ENCODE results near the gene TP53I13.

The TP53I13 gene

GRCh38 chr17:29603109-29603674 is 34.7 kb downstream of the TP53I13 start:
- no peak for TF ChIP-seq CTCF (conservative IDR thresholded peaks at IDR 0.05; ENCODE audit: control insufficient read depth, insufficient read depth, low read depth, low read length)
- DNase-seq (ENCODE audit: low read depth), result no peak
- H3K4me3 ChIP-seq (ENCODE audit: control insufficient read depth, low read depth, low read length), result no peak overlapping the region

GRCh38 chr17:29607557-29608195 is 39.2 kb downstream of the TP53I13 start:
- TF ChIP-seq CTCF (conservative IDR thresholded peaks at IDR 0.05; ENCODE audit: control insufficient read depth, insufficient read depth, low read depth, low read length), result no peak
- H3K4me3 ChIP-seq (ENCODE audit: control insufficient read depth, low read depth, low read length), result no peak overlapping the region
- no peak for DNase-seq (ENCODE audit: low read depth)

GRCh38 chr17:29608986-29609385 is 40.5 kb downstream of the TP53I13 start:
- H3K4me3 ChIP-seq (ENCODE audit: control insufficient read depth, low read depth, low read length), result no peak overlapping the region
- DNase-seq (ENCODE audit: low read depth), result no peak
- TF ChIP-seq CTCF (conservative IDR thresholded peaks at IDR 0.05; ENCODE audit: control insufficient read depth, insufficient read depth, low read depth, low read length), result no peak

GRCh38 chr17:29610395-29610794 is 41.9 kb downstream of the TP53I13 start:
- no peak for TF ChIP-seq CTCF (conservative IDR thresholded peaks at IDR 0.05; ENCODE audit: control insufficient read depth, insufficient read depth, low read depth, low read length)
- no peak for DNase-seq (ENCODE audit: low read depth)
- H3K4me3 ChIP-seq (ENCODE audit: control insufficient read depth, low read depth, low read length), result no peak overlapping the region

GRCh38 chr17:29611351-29612093 is 43.0 kb downstream of the TP53I13 start:
- DNase-seq (ENCODE audit: low read depth), result no peak
- H3K4me3 ChIP-seq (ENCODE audit: control insufficient read depth, low read depth, low read length), result no peak overlapping the region
- no peak for TF ChIP-seq CTCF (conservative IDR thresholded peaks at IDR 0.05; ENCODE audit: control insufficient read depth, insufficient read depth, low read depth, low read length)

GRCh38 chr17:29612094-29612403 is 43.5 kb downstream of the TP53I13 start:
- no peak for TF ChIP-seq CTCF (conservative IDR thresholded peaks at IDR 0.05; ENCODE audit: control insufficient read depth, insufficient read depth, low read depth, low read length)
- no peak for DNase-seq (ENCODE audit: low read depth)
- H3K4me3 ChIP-seq (ENCODE audit: control insufficient read depth, low read depth, low read length), result no peak overlapping the region

All from fibroblast of mammary gland (primary cell).